HT1080 (cell line): Measurements from ENCODE around the gene PEF1. TPM values are rescaled to one million over a fixed set of nuclear protein-coding genes. Genes with fewer than 3 reads are reported as not detected.
A peak's percentile ranks its signal among the peaks of the same experiment; 100 is the strongest.

Source experiments
- DNase-seq: peaks from one replicate; pipeline ENCODE4 v3.0.0-alpha.2; 2015; ENCODE audit warnings: low read depth
- total RNA-seq: library from RNA; depleted of rRNA; stranded (reverse); fragments of >200 nt; shearing (Covaris generic); gene quantifications from 2 replicates; pipeline ENCODE4 v1.2.3, GENCODE V29; 2014

PEF1 gene
- total RNA-seq, 1 experiment from 2014 or later: 125 TPM

GRCh38 chr1:31628931-31629556 is 15.6 kb downstream of the PEF1 start:
- no peak for DNase-seq

- no peak for DNase-seq
These were observed 16.6 kb downstream of the PEF1 start for GRCh38 chr1:31627930-31628559.

- no peak for DNase-seq
These were observed 17.3 kb downstream of the PEF1 start for GRCh38 chr1:31627301-31627929.

GRCh38 chr1:31626223-31627207 is 18.2 kb downstream of the PEF1 start:
- peak; percentile 49 for DNase-seq

GRCh38 chr1:31625561-31626222 is 19.0 kb downstream of the PEF1 start:
- peak; percentile 59 for DNase-seq

- DNase-seq: no peak
These were observed 19.8 kb downstream of the PEF1 start for GRCh38 chr1:31624731-31625514.

GRCh38 chr1:31624309-31624708 is 20.4 kb downstream of the PEF1 start:
- no peak for DNase-seq

- DNase-seq: no peak
These were observed 21.3 kb downstream of the PEF1 start for GRCh38 chr1:31623365-31623764.

GRCh38 chr1:31621847-31622730 is 22.6 kb downstream of the PEF1 start:
- DNase-seq: no peak

- DNase-seq: no peak
These were observed 23.2 kb downstream of the PEF1 start for GRCh38 chr1:31621498-31621820.

GRCh38 chr1:31620631-31621497 is 23.8 kb downstream of the PEF1 start:
- no peak for DNase-seq

GRCh38 chr1:31618916-31619846 is 25.5 kb downstream of the PEF1 start:
- DNase-seq: no peak

GRCh38 chr1:31617916-31618746 is 26.5 kb downstream of the PEF1 start:
- peak; percentile 38 for DNase-seq

- no peak for DNase-seq
These were observed 27.3 kb downstream of the PEF1 start, which contains the start of gene HCRTR1 for GRCh38 chr1:31617218-31617915. TSS of gene HCRTR1 (plus strand) at chr1:31617689. CDS start at chr1:31619193, 1,504 bp downstream.

- DNase-seq: no peak
These were observed 28.7 kb downstream of the PEF1 start for GRCh38 chr1:31615939-31616338.

GRCh38 chr1:31615414-31615813 is 29.3 kb downstream of the PEF1 start:
- no peak for DNase-seq
